DMS114 treated with DMSO at 0.1 percent for 48 hours (cell line): Measurements from ENCODE around the gene MOB3B.

Experiments
- DNase-seq: peaks from one replicate; lab custom pipeline; 2025; ENCODE audit not compliant: unreplicated experiment; lab: John Stamatoyannopoulos, UW

The MOB3B gene

GRCh38 chr9:27394154-27394825, 135.3 kb downstream of the MOB3B start:
- no peak for DNase-seq

- no peak for DNase-seq
Observed at GRCh38 chr9:27393054-27393846, 136.4 kb downstream of the MOB3B start.

- no peak for DNase-seq
Observed at GRCh38 chr9:27392451-27392850, 137.2 kb downstream of the MOB3B start.

GRCh38 chr9:27391040-27391895, 138.3 kb downstream of the MOB3B start:
- DNase-seq = no peak

GRCh38 chr9:27388150-27388549, 141.5 kb downstream of the MOB3B start:
- no peak for DNase-seq

GRCh38 chr9:27387722-27388121, 141.9 kb downstream of the MOB3B start:
- DNase-seq = no peak

GRCh38 chr9:27386571-27387091, 143.0 kb downstream of the MOB3B start:
- no peak for DNase-seq

- no peak for DNase-seq
Observed at GRCh38 chr9:27385606-27386322, 143.8 kb downstream of the MOB3B start.

GRCh38 chr9:27384262-27385014, 145.2 kb downstream of the MOB3B start:
- DNase-seq = no peak

- DNase-seq = no peak
Observed at GRCh38 chr9:27383524-27383923, 146.1 kb downstream of the MOB3B start.

- DNase-seq = no peak
Observed at GRCh38 chr9:27382975-27383374, 146.6 kb downstream of the MOB3B start.

- DNase-seq = no peak
Observed at GRCh38 chr9:27382308-27382707, 147.3 kb downstream of the MOB3B start.

GRCh38 chr9:27379311-27380251, 150.0 kb downstream of the MOB3B start:
- no peak for DNase-seq

GRCh38 chr9:27377811-27378456, 151.7 kb downstream of the MOB3B start:
- DNase-seq = no peak

- DNase-seq = no peak
Observed at GRCh38 chr9:27377147-27377807, 152.3 kb downstream of the MOB3B start.

GRCh38 chr9:27373851-27374250, 155.8 kb downstream of the MOB3B start:
- no peak for DNase-seq

GRCh38 chr9:27372615-27373014, 157.0 kb downstream of the MOB3B start:
- DNase-seq = no peak

- DNase-seq = no peak
Observed at GRCh38 chr9:27371382-27371781, 158.2 kb downstream of the MOB3B start.
